SK-N-SH (cell line): ENCODE results near the gene GALNT18. TPM values are rescaled to one million over a fixed set of nuclear protein-coding genes. Genes with fewer than 3 reads are reported as not detected.

Experiments
- CTCF ChIA-PET: fragments of 300-600, 350-600 bp; formaldehyde crosslinking; extraction: SDS; loops from one replicate; lab custom pipeline; 2021; lab: Yijun Ruan, JAX
- POLR2A ChIA-PET: fragments of 350-600 bp; sonication (Branson Sonifier 250); formaldehyde crosslinking; extraction: SDS; loops from one replicate; lab custom pipeline; 2020; ENCODE audit warnings: antibody characterized with exemption, inconsistent platforms; lab: Yijun Ruan, JAX
- DNase-seq: peaks from one replicate; pipeline ENCODE4 v3.0.0; 2012
- H2AFZ ChIP-seq: fragments of 200-600 bp; sonication (generic); 2 replicates; pipeline ENCODE4 v1.8.1; 2016; ENCODE audit warnings: antibody characterized with exemption, mild to moderate bottlenecking, low read depth
- H3F3A ChIP-seq: fragments of 200-600 bp; sonication (generic); replicated peaks from 2 replicates; pipeline ENCODE3; 2016; ENCODE audit warnings: antibody characterized with exemption, mild to moderate bottlenecking; ENCODE audit not compliant: insufficient read depth
- H3K27ac ChIP-seq, 2 experiments: fragments of 200-500 bp in 1 of 2; fragments of 200-600 bp in 1 of 2; sonication (Bioruptor generic) in 1 of 2; sonication (generic), shearing (Covaris generic) in 1 of 2; 2 replicates each; pipeline versions ENCODE4 v1.5.1 to v1.6.1; 2014 to 2016; ENCODE audit warnings: low read depth in 2 of 2, inconsistent platforms in 1 of 2, low read length in 1 of 2, mild to moderate bottlenecking in 1 of 2, mixed read lengths in 1 of 2
- H3K27me3 ChIP-seq: fragments of 200-600 bp; sonication (generic), shearing (Covaris generic); 2 replicates; pipeline ENCODE4 v1.6.1; 2016; ENCODE audit warnings: mixed run types; ENCODE audit not compliant: insufficient read depth
- H3K36me3 ChIP-seq, 2 experiments: fragments of 200-500 bp in 1 of 2; fragments of 200-600 bp in 1 of 2; sonication (Bioruptor generic) in 1 of 2; sonication (generic) in 1 of 2; replicated peaks in 1 of 2; 2 replicates each; pipeline versions ENCODE3 to v1.5.1; 2014 to 2016; ENCODE audit warnings: low read length in 1 of 2, mild to moderate bottlenecking in 1 of 2; ENCODE audit not compliant: insufficient read depth in 2 of 2, control insufficient read depth in 1 of 2
- H3K4me1 ChIP-seq, 2 experiments: fragments of 200-500 bp in 1 of 2; fragments of 200-600 bp in 1 of 2; sonication (Bioruptor generic) in 1 of 2; sonication (generic), shearing (Covaris generic) in 1 of 2; 2 replicates each; pipeline versions ENCODE4 v1.5.1 to v1.6.1; 2014 to 2016; ENCODE audit warnings: low read depth in 1 of 2, low read length in 1 of 2, mixed run types in 1 of 2; ENCODE audit not compliant: insufficient read depth in 2 of 2, control insufficient read depth in 1 of 2
- H3K4me2 ChIP-seq: fragments of 200-600 bp; sonication (generic), shearing (Covaris generic); 2 replicates; pipeline ENCODE4 v1.6.1; 2017; ENCODE audit warnings: mixed run types
- H3K4me3 ChIP-seq, 2 experiments: fragments of 200-500 bp in 1 of 2; fragments of 200-600 bp in 1 of 2; sonication (Bioruptor generic) in 1 of 2; sonication (generic), shearing (Covaris generic) in 1 of 2; 2 replicates each; pipeline versions ENCODE4 v1.5.1 to v1.8.1; 2014 to 2016; ENCODE audit warnings: low read depth in 2 of 2, inconsistent platforms in 1 of 2, low read length in 1 of 2, mild to moderate bottlenecking in 1 of 2, mixed read lengths in 1 of 2, moderate library complexity in 1 of 2
- H3K79me2 ChIP-seq: fragments of 200-600 bp; sonication (generic); 2 replicates; pipeline ENCODE4 v1.8.1; 2017; ENCODE audit warnings: mild to moderate bottlenecking; ENCODE audit not compliant: insufficient read depth
- H3K9ac ChIP-seq: fragments of 200-600 bp; sonication (generic); 2 replicates; pipeline ENCODE4 v1.6.1; 2017; ENCODE audit warnings: mixed run types
- H3K9me2 ChIP-seq: fragments of 200-600 bp; sonication (generic); 2 replicates; pipeline ENCODE4 v1.6.1; 2017; ENCODE audit warnings: mixed run types
- H3K9me3 ChIP-seq: fragments of 200-600 bp; sonication (generic); 2 replicates; pipeline ENCODE4 v1.6.1; 2017; ENCODE audit warnings: mixed run types, mild to moderate bottlenecking, moderate library complexity
- H4K20me1 ChIP-seq: fragments of 200-600 bp; sonication (generic); 2 replicates; pipeline ENCODE4 v1.6.1; 2017; ENCODE audit warnings: mild to moderate bottlenecking, mixed run types; ENCODE audit not compliant: insufficient read depth
- ELF1 ChIP-seq: IDR thresholded peaks from 2 replicates; pipeline ENCODE4 v1.4.0; 2012
- EP300 ChIP-seq, 2 experiments: IDR thresholded peaks; 2 replicates each; pipeline versions ENCODE4 v1.4.0 to v1.6.1; 2012; ENCODE audit warnings: borderline replicate concordance in 1 of 2, low read depth in 1 of 2, low read length in 1 of 2
- FOSL2 ChIP-seq: IDR thresholded peaks from 2 replicates; pipeline ENCODE4 v1.4.0; 2012; ENCODE audit warnings: low read depth, mild to moderate bottlenecking, moderate library complexity, borderline replicate concordance
- FOXJ3 ChIP-seq: sonication (generic); formaldehyde crosslinking; IDR thresholded peaks from 2 replicates; pipeline ENCODE4 v1.5.1; 2020; ENCODE audit warnings: mild to moderate bottlenecking, missing genetic modification reagents
- FOXM1 ChIP-seq: IDR thresholded peaks from 2 replicates; pipeline ENCODE4 v1.4.0; 2012; ENCODE audit warnings: low read depth, mild to moderate bottlenecking
- GABPA ChIP-seq: IDR thresholded peaks from 2 replicates; pipeline ENCODE4 v1.4.0; 2012; ENCODE audit warnings: low read depth, mild to moderate bottlenecking
- GATA2 ChIP-seq: sonication (generic); formaldehyde crosslinking; IDR thresholded peaks from 2 replicates; pipeline ENCODE4 v1.5.0; 2020; ENCODE audit warnings: mild to moderate bottlenecking, missing genetic modification reagents
- NRF1 ChIP-seq: IDR thresholded peaks from 2 replicates; pipeline ENCODE4 v1.6.1; 2012; ENCODE audit warnings: low read depth, mild to moderate bottlenecking, low read length
- POLR2AphosphoS5 ChIP-seq: IDR thresholded peaks from 2 replicates; pipeline ENCODE4 v1.6.1; 2012; ENCODE audit warnings: low read depth, low read length
- RAD21 ChIP-seq: IDR thresholded peaks from 2 replicates; pipeline ENCODE4 v1.6.1; 2012; ENCODE audit warnings: mild to moderate bottlenecking, low read length
- RCOR1 ChIP-seq: fragments of 150-350 bp; IDR thresholded peaks from 2 replicates; pipeline ENCODE4 v1.6.1; 2017; ENCODE audit warnings: antibody characterized with exemption, low read length
- RFX5 ChIP-seq: IDR thresholded peaks from 2 replicates; pipeline ENCODE4 v1.6.1; 2012; ENCODE audit warnings: mild to moderate bottlenecking, improper control_type of control experiment, low read length
- RXRA ChIP-seq: IDR thresholded peaks from 2 replicates; pipeline ENCODE4 v1.4.0; 2012; ENCODE audit warnings: low read depth, mild to moderate bottlenecking, borderline replicate concordance
- SIN3A ChIP-seq: IDR thresholded peaks from 2 replicates; pipeline ENCODE4 v1.6.1; 2012; ENCODE audit warnings: low read depth, mild to moderate bottlenecking, low read length, moderate library complexity, borderline replicate concordance
- TAF1 ChIP-seq: IDR thresholded peaks from 2 replicates; pipeline ENCODE4 v1.6.1; 2012; ENCODE audit warnings: low read depth, mild to moderate bottlenecking, low read length, moderate library complexity, borderline replicate concordance
- TEAD4 ChIP-seq: IDR thresholded peaks from 2 replicates; pipeline ENCODE4 v1.4.0; 2012; ENCODE audit warnings: mild to moderate bottlenecking, borderline replicate concordance; ENCODE audit not compliant: insufficient read depth
- WGBS: methylation state at CpG from one replicate; pipeline ENCODE4 v1.1.6; 2017; ENCODE audit warnings: low lambda C conversion rate; 5-methylcytosine and 5-hydroxymethylcytosine counted together
- polyA plus RNA-seq, 3 experiments: library from polyadenylated mRNA; depleted of rRNA; stranded (reverse); fragments of >200 nt; gene quantifications; 2 replicates each; pipeline ENCODE4 v1.2.3, GENCODE V29; 2012
- TF ChIP-seq, protein P1 (sequence below): fragments of 200-600 bp; sonication (generic); IDR thresholded peaks from 2 replicates; pipeline ENCODE4 v1.6.1; 2017; ENCODE audit warnings: antibody characterized with exemption, mild to moderate bottlenecking, moderate library complexity
- TF ChIP-seq, protein P2 (sequence below): IDR thresholded peaks from 2 replicates; pipeline ENCODE4 v1.6.1; 2012; ENCODE audit warnings: mild to moderate bottlenecking, low read depth, low read length, moderate library complexity
- TF ChIP-seq, protein P3 (sequence below): IDR thresholded peaks from 2 replicates; pipeline ENCODE4; 2012
- TF ChIP-seq, protein P4 (sequence below): fragments of 150-350 bp; IDR thresholded peaks from 2 replicates; pipeline ENCODE4 v1.6.1; 2017; ENCODE audit warnings: antibody characterized with exemption, low read length, low read depth, borderline replicate concordance

The GALNT18 gene
- polyA plus RNA-seq, 1 of the 3 experiments (the other 2 are of a cell fraction), result 0.64 TPM

DNA sequence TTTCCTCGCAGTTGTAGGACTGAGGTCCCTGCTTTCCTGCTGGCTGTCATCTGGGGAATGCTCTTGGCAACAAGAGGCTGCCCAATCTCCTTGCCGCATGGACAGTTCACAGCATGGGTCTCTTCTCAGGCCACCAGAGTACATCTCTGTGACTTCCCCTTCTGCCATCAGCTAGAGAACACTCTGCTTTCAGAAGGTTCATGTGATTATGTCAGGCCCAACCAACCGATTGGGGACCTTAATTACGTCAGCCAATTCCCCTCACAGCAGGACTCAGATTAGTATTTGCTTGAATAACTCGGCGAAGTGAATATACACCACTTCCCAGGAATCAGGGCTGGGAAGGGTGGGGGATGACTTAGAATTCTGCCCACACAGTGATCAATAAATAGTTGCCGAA is 206.8 kb downstream of the GALNT18 start:
- Histone ChIP-seq H4K20me1 (no peaks in the 10 kb centered on the region), H3K27ac (no peak overlapping the region), H3K27me3 (peaks cover 4% of the 10 kb centered on the region; the same call in 1 of the 2 replicates), H3F3A (no peaks in the 10 kb centered on the region), H3K9me2 (no peaks in the 10 kb centered on the region), H2AFZ (no peak overlapping the region), H3K36me3 (no peaks in the 10 kb centered on the region), H3K79me2 (no peaks in the 10 kb centered on the region), H3K9ac (no peak overlapping the region), H3K4me2 (no peak overlapping the region), H3K9me3 (no peaks in the 10 kb centered on the region), H3K4me3 (no peak overlapping the region), H3K4me1 (peaks cover 0 to 29% of the 10 kb centered on the region in 2 experiments; a peak in 1 of 4 replicates)
- ChIA-PET CTCF (interaction anchor here (1.1 to 1.7 kb wide), 2 partner anchors 13 to 372 kb away, joined by 3 to 4 read pairs; no protein-coding TSS in a partner anchor), POLR2A (no interaction called here)
- no peak for TF ChIP-seq FOXJ3
- no peak for TF ChIP-seq POLR2AphosphoS5
- no peak for TF ChIP-seq TAF1
- TF ChIP-seq TEAD4, result no peak
- TF ChIP-seq, protein P1, sequence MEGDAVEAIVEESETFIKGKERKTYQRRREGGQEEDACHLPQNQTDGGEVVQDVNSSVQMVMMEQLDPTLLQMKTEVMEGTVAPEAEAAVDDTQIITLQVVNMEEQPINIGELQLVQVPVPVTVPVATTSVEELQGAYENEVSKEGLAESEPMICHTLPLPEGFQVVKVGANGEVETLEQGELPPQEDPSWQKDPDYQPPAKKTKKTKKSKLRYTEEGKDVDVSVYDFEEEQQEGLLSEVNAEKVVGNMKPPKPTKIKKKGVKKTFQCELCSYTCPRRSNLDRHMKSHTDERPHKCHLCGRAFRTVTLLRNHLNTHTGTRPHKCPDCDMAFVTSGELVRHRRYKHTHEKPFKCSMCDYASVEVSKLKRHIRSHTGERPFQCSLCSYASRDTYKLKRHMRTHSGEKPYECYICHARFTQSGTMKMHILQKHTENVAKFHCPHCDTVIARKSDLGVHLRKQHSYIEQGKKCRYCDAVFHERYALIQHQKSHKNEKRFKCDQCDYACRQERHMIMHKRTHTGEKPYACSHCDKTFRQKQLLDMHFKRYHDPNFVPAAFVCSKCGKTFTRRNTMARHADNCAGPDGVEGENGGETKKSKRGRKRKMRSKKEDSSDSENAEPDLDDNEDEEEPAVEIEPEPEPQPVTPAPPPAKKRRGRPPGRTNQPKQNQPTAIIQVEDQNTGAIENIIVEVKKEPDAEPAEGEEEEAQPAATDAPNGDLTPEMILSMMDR, result no peak
- TF ChIP-seq GATA2 (CRISPR knock-in tag), result no peak
- no peak for TF ChIP-seq RXRA
- TF ChIP-seq NRF1, result no peak
- TF ChIP-seq, protein P2, sequence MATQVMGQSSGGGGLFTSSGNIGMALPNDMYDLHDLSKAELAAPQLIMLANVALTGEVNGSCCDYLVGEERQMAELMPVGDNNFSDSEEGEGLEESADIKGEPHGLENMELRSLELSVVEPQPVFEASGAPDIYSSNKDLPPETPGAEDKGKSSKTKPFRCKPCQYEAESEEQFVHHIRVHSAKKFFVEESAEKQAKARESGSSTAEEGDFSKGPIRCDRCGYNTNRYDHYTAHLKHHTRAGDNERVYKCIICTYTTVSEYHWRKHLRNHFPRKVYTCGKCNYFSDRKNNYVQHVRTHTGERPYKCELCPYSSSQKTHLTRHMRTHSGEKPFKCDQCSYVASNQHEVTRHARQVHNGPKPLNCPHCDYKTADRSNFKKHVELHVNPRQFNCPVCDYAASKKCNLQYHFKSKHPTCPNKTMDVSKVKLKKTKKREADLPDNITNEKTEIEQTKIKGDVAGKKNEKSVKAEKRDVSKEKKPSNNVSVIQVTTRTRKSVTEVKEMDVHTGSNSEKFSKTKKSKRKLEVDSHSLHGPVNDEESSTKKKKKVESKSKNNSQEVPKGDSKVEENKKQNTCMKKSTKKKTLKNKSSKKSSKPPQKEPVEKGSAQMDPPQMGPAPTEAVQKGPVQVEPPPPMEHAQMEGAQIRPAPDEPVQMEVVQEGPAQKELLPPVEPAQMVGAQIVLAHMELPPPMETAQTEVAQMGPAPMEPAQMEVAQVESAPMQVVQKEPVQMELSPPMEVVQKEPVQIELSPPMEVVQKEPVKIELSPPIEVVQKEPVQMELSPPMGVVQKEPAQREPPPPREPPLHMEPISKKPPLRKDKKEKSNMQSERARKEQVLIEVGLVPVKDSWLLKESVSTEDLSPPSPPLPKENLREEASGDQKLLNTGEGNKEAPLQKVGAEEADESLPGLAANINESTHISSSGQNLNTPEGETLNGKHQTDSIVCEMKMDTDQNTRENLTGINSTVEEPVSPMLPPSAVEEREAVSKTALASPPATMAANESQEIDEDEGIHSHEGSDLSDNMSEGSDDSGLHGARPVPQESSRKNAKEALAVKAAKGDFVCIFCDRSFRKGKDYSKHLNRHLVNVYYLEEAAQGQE, result no peak
- no peak for TF ChIP-seq RFX5
- no peak for TF ChIP-seq RCOR1
- TF ChIP-seq FOSL2, result no peak
- TF ChIP-seq GABPA, result no peak
- TF ChIP-seq FOXM1, result no peak
- no peak for TF ChIP-seq RAD21
- TF ChIP-seq, protein P3, sequence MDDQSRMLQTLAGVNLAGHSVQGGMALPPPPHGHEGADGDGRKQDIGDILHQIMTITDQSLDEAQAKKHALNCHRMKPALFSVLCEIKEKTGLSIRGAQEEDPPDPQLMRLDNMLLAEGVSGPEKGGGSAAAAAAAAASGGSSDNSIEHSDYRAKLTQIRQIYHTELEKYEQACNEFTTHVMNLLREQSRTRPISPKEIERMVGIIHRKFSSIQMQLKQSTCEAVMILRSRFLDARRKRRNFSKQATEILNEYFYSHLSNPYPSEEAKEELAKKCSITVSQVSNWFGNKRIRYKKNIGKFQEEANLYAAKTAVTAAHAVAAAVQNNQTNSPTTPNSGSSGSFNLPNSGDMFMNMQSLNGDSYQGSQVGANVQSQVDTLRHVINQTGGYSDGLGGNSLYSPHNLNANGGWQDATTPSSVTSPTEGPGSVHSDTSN, result no peak
- TF ChIP-seq ELF1, result no peak
- no peak for TF ChIP-seq SIN3A
- TF ChIP-seq, protein P4, sequence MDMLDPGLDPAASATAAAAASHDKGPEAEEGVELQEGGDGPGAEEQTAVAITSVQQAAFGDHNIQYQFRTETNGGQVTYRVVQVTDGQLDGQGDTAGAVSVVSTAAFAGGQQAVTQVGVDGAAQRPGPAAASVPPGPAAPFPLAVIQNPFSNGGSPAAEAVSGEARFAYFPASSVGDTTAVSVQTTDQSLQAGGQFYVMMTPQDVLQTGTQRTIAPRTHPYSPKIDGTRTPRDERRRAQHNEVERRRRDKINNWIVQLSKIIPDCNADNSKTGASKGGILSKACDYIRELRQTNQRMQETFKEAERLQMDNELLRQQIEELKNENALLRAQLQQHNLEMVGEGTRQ, result no peak
- TF ChIP-seq EP300 (IDR thresholded peaks at IDR 0.05; ENCODE audit: borderline replicate concordance in 1 of 2, low read depth in 1 of 2, low read length in 1 of 2), result no peak
- WGBS, result 92% methylated on average over 7 of the region's 7 CpGs
- no peak for DNase-seq
